HG03196 (cell line): ENCODE data around the gene CLCN2.

Experiments used
- ATAC-seq: cut with Tn5 transposase; IDR thresholded peaks from one replicate; pipeline ENCODE4 v1.9.1; 2021; ENCODE audit not compliant: unreplicated experiment

Gene CLCN2

DNA sequence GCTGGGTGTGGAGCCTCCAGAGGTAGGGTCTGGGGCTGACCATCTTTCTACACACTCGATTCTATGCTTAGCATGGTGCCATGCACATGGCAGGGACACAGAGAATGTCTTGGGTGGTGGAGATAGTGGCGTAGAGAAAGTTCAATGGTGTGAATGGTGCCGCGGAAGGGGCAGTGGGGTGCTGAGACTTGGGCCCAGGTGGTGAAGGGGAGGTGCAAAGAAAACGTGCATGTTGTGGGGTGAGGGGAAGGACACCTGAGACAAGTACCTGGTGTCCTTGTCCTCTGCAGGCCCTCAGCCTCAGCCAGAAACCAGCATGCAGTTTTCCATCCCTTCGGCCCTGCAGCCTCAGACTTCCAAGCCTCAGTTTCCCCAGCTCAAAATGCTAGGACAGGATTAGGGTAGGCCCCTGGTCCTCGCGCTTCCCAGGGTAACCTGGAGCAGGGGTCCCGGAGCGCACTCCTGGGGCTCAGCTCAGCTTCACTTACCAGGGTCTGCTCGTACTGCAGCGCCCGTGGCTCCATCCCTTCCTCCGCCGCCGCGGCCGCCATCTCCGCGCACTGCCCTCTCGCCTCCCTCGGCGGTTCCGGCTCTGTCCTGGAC is 375 bp downstream of the CLCN2 start:
- ATAC-seq: peak; percentile 5

DNA sequence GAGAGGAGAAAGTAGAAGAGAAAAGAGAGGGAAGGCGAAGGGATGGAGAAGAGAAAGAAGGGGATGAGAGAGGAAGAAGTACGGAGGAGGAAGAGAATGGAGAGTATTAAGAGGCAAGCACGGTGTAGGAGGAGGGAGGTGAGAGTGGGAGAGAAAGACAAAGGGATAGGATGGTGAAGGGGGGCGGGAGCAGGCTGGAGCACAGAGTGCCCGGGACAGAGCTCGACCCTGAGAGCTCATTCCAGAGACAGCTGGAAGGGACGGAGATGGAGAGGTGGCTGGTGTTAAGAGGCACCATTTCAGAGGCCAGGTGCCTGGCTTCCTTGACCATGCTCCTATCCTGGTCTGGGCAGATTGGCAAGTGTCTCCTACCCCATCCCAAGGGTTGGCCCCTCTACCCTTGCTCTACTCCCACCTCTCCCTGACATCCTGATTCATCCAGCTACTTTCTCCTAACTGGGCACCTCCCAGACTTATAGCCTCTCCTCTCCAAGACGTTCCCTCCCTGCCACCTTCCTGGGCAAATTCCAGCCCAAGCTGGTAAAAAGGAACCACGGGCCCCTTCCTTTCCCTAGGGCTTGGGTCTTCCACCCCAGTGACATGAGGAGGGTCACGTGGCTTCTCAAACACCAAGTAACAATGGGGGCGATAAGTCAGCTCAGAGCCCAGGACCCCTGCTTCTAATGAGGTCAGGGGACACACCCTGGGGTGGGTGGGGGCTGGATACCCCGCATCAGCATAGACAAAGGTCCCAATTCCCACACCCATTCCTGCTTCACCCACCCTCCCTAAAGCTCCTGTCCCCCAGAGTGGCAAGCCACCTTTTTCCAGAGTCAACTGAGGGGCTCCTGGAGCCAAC is 1.1 kb downstream of the CLCN2 start:
- no peak for ATAC-seq

DNA sequence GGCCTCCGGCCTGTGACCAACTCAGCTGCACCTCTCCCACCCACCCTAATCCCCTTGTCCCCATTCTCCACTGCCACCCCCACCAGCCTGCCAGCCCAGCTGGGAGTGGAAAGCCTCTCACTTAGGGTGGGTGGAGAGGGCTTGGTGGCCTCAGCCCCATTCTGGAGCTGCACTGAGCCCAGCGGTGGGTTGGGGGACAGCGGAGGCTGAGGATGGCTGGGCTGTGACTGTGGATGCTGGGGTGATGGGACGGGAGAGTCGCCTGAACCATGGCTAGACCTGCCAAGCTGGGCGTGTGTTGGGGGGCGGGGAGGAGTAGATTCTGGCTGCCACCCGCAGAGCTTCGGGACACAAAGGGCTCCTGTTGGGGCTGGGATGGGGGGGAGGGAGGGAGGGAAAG is 1.8 kb downstream of the CLCN2 start:
- ATAC-seq: no peak

DNA sequence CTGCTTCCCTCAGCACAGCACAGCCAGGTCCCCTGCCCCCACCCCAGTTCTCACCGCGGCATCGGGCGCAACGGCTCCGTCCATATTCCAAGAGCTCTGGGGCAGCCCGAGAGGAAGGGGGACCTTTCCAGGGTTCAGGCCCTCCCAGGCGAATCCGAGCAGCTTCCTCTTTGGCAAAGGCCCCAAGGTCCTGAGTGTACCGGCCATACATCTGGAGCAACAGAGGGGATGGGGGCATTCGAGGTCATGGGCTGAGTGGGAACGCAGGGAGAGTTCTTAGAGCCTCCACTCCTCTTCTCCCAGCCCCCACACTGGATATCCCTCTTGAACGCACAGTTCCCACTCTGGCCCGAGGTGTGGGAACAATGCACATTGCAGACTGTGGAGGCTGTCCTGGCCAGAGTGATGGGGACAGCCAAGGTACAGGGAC is 2.5 kb downstream of the CLCN2 start:
- no peak for ATAC-seq

DNA sequence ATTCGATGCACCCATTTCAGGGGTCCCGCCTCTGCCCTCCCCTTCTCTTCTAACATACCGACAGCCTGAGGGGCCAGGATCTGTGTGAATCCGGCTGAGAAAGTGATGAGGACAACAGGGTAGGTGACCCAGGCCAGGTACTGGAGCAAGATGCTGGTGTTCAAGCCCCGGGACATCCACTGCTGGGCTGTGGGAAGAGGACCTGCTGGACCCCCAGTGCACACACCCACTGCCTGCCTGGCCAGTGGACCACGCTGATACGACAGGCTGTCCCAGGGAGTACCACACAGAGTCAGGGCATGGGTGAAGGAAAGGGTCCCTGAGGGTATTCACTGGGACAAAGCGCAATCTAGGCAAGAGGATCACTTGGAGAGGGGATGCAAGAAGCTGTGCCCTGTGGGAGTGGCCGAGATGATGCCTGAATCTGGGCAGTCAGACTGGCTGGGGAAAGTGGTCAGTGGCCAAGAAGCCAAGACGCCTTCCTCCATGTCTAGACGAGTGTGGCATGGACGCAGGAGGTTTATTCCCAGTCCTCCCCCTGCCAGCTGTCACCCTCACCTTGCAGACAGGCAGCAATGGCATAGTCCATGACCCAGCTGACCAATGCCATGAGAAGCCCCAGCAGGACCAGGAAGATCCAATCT is 3.2 kb downstream of the CLCN2 start:
- ATAC-seq: no peak

DNA sequence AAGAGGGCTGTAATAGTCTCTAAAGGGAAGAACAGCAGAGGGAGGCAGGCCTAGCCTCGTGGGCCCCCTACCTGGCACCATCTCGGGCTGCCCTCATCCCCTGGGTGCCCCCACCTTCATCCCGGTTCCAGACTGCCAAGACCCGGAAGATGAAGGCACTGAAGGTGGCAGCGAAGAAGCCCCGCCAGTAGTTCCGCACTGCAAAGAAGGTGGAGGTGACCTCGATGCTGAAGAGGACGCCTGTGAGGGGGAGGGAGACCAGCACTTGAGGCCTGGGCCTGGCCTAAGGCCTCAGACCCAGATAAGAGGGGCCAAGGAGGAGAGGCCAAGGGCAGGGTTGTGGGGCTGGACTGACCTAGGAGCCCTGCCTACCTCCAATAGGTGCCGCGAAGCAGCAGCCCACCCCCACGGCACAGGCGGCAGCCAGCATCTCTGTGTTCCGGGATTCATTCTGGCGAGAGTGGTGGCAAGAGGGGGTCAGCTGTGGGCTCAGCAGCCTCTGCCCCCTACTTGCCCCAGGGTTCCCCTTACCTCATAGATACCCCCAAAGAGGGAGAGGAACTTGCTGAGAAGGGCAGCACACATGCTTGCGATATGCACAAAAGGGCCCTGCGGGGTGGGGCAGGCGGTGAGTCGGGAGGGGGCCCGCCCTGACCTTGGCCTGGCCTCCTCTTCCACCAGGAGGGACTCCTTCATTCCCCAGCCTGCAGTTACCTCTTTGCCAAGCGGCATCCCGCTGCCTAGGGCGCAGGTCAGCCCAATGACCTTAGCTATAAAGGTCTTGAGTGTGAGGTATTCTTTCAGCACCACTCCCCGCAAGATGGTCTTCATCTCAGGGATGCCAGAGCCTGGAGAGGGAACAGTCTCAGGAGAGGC is 3.9 kb downstream of the CLCN2 start:
- no peak for ATAC-seq

DNA sequence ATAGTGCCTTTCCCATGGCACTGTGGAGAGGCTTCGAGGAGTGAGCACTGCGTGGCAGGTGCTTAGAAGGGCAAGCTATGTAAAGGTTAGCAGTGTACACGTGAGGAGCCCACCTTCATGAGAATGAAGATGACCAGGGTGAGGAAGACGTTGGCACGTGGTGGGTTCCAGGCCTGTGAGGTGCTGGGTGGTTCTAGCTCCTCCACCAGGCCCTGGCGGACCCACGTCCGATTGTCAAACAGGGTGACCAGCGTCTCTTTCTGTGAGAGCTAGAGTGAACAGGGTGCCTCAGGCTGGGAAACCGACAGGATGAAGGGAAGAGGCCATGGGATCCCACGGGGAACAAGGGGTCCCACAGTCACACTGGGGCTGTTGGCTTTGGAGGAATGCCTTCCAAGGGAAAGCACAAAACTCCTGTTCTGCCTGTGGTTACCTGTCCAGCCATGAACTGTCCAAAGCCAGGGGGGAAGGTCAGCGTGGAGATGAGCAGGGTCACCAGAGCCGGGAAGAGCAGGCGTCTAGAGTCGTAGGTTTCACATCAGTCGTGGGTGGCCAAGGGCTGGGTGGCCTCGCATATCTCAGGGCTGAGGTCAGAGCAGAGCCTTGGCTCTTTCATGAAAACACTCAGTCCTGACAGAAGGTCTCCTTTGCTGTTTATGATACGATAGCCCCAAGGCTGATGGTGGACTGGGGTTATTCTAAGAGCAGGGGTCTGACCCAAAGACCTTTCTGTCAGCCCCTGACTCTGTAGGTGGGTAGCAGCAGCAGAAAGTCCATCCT is 6.0 kb downstream of the CLCN2 start:
- no peak for ATAC-seq

DNA sequence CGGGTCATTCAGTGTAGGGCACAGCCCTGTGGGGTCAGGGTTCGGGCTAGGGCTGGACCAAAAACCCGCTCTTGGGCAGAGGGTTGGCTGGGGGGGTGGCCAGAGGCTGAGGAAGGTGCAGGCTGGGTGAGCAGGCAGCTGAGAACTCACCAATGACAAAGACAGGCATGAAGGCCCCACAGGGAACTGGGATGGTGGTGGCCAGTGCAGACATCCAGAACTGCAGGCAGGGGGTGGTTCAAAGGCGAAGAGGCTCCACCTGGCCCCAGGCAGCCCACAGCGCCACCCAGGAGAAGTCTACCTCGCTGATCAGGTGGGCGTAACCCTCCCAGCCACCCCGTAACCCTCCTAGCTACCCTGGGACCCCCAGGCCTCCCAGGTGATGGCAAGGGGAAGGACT is 6.7 kb downstream of the CLCN2 start:
- ATAC-seq: no peak

DNA sequence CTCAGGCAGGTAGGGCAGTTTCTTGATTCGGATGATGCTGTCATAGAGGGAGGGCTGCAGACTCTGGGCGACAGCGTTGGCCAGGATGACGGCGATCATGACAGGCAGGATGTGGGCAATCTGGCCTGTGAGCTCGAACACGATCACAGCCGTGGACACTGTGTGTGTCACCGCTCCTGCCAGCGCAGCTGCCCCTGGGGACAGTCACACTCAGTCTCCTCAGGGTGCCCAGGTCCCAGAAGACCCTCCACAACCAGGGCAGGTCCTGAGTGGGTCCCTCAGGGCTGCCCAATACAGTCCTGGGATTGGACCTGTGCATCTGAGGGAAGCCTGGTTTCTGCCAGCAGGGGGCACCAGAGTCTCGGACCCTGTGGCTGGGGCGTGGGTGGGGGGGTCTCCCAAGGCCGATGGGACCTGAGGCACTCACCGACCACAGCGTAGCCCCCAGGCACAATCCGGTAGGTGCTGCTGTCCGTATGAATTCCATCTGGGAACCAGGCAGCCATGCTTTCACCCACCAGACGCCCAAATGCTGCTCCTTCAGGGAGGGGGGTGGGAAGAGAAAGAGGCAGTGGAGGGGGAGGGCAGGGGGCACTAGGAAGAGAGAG is 7.2 kb downstream of the CLCN2 start:
- no peak for ATAC-seq

DNA sequence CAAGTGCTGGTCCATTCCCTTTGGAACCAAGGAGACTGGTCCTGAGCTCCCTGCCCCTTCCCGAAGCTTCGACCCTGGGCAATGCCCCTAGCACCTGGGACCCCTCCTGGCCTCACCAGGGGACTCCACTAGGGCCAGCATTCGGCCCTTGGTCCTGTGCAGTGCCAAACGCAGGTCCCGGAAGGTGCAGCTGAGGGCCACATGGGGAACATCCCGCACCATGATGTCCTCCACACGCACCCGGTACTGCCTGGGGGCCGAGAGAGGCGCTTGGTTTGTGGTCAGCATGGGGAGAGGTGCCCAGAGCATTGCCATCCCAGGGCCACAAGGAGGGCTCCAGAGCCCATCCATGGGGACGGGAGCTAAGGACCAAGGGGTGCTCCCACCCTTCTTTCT is 7.9 kb downstream of the CLCN2 start:
- no peak for ATAC-seq

DNA sequence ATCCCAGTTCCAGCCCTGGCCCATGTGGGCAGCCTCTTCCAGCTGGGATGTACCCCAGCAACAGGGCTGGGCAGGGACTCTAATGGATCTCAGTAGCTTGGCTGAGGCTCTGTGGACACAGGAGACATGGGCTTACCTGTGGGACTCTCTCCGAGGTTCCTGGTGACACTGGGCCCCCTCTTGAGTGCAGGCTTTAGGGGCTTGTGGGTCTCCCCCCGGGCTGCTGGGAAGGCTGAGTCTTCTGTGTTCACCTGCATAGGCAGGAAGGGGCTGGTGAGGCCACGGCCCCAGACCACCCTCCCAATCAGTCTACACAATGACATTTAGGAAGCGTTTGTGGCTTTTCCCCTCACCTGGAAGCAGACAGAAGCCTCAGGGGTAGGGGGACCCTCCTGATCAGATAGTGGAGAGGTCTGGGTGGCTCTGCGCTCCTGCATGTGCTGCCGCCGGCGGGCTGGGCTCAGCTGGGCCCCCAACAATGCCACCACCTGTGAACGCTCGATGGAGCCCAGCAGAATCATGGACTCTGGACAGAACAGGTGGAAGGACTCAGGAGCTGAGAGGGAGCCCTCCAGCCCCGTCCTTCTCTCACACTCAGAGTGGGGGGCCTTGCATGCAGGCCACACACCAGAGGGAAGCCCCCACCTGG is 8.4 kb downstream of the CLCN2 start:
- ATAC-seq: no peak

DNA sequence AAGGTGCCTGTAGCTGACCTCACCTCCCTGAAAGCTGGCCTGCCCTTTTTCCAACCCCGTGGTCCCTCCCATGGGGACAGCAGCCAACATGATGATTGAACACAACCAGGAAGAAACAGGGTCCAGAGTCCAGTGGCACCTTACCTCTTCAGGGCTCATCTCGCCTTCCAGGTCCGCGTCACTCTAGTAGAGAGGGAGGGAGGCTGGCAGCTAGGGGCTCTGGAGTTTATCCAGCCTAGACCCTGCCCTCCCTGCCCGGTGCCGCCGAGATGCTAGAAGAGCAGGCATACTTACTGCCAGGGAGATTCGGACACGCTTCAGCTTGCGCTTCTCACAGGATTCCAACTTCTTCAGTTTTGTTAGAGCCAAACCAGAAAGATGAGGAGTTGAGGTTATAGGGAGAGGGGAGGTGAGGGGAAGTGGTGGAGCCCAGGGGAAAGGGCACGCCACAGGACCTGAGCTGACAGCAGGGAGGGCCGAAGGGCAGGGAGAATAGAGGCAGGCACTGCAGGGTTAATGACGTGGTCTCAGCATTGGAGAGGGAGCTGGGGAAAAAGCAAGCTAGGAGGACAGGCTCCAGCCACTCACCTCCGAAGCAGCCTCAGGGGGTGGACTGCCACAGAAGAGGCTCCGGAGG is 9.1 kb downstream of the CLCN2 start:
- ATAC-seq: no peak

DNA sequence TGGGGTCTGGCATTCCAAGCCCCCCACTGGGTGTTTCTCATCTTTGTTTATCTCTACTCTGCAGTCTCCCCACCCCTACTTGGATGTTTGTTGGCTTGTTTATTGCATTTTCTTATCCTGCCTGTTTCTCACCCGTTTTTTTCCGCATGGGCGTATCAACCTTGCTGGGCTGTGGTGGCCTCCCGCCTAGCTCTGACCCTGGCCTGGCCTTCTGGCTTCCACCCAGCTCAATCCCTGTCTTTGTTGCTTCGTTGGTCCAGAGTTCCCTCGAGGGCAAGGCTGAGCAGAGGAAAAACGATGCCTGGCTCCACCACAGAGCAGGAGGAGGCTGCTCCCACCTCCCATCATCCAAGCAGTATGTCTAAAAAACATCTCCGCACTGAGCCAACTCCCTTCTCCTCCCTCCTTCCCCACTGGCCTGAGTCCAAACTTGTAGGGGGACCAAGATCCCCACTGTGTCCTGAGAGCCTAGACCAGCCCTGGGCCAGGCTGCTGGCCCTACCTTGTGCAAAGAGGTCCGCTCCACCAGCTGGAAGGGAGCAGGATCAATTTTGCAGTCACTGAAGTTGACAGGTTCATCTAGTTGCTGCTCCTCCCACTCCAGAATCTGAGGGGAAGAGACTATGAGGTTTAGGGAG is 9.8 kb downstream of the CLCN2 start:
- no peak for ATAC-seq

DNA sequence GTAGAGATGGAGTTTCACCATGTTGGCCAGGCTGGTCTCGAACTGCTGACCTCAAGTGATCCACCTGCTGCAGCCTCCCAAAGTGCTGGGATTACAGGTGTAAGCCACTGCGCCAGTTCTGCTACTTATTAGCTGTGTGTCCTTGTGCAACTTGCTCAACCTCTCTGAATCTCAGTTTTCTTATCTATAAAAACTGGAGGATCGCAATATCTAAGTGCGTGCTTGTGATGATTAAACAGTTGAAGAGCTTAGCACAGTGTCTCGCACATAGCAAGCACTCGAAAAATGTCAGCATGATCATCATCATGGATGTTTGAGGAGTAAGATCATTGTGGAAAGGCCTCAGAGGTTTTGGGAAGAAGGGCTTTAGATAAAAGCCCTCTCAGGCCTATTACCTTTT is 10.8 kb downstream of the CLCN2 start:
- ATAC-seq: no peak

DNA sequence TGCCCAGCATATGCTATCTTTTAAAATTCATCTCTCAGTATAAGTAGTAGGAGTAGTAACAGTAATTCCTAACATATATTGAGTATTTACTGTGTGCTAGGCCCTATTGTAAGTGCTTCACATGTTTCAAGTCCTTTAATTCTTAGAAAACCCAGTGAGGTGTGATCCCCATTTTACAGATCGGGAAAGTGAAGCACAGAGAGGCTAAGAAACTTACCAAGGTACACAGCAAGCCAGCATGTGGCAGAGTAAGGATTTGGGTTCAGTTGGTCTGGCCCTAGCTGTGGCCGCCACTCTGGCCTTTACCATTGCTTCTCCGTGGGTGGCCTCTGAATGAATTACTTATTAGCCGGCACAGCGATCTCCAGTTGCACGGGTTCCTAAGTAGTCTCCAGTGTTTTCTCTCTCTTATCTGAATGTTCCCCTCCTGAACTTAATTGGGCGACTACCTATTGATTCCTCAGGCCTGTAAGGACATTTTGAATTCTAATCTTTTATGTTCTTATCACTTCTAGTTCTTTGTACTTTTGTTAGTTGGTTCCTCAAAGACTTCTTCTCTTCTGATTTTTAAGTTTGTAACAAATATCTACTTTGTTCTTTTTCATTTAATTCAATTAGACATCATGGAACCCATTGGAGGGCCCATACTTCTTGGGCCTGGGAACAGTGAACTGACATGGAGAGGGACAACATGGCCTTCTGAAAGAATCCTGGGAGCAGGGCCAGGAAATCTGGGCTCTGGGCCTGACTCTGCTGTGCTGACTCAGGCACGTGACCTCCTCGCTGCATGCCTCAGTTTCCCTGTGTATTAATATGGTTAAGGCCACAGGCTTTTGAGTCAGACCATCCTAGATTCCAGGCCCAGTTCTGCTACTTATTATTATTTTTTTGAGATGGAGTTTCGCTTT is 11.6 kb downstream of the CLCN2 start:
- ATAC-seq: no peak

DNA sequence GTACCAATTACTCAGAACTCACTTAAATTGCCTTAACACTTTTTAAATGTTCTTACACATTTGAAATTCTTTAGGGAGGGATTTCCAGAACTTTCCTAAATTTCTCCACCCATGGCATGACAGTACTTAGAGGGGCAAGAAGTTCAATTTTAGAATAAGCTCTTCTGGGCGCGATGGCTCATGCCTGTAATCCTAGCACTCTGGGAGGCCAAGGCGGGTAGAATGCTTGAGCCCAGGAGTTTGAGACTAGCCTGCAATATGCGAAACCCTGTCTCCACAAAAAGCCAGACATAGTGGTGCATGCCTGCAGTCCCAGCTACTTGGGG is 13.4 kb downstream of the CLCN2 start:
- ATAC-seq: no peak

DNA sequence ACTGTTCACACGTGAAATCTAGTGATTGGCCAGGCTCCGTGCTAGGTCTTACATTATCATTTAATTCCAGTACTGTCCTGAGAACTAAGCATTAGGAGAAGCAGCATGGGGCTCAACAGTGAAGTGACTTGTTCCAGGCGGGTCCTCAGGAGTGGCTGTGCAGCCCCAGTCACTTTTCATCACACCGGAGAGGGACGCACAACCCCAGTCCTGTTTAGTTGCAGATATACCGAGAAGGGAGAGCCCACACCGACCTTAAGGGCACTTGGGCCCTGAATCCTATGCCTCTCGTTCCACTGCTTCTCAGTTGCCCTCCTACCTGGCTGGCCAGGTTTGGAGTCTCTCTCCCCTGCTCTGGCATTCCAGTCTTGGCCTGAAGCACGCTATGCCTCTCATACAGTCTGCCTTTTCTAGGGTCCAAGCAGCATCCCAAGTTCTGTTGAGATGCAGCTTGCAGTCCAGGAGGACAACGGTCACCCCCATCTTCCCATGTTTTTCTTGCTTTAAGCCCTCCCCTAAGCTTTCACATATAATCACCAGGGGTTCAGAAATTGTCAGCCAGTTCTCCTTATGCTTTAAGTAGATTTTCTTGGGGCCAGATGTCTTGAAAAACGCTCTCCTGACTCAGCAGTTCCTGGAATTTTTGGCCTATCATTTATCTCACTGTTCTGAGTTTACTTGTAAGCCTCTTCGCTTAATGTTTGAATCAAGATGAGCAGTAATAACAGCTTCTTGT is 13.9 kb downstream of the CLCN2 start:
- ATAC-seq: no peak
